PC-3 (cell line): ENCODE results near the gene SRRT.
"Not testable (repeated sequence)": the region's sequence is repeated elsewhere in the genome, so short reads cannot be mapped to it uniquely, and the experiment has no call there.

Experiments used
- CTCF ChIP-seq: fragments of 300-600 bp; sonication (generic); conservative IDR thresholded peaks from 2 replicates; pipeline ENCODE4 v1.5.1; 2017; ENCODE audit warnings: antibody characterized with exemption, low read depth, mild to moderate bottlenecking, low read length
- EZH2 ChIP-seq: fragments of 300-600 bp; sonication (generic); IDR thresholded peaks from one replicate; pipeline ENCODE4 v1.6.1; 2017; ENCODE audit warnings: antibody characterized with exemption, mild to moderate bottlenecking, low read length; ENCODE audit not compliant: unreplicated experiment
- EZH2phosphoT487 ChIP-seq: fragments of 300-600 bp; sonication (generic); IDR thresholded peaks from 2 replicates; pipeline ENCODE4 v1.6.1; 2018; ENCODE audit warnings: mild to moderate bottlenecking, antibody characterized with exemption, low read length, borderline replicate concordance

- TF ChIP-seq CTCF, EZH2phosphoT487, EZH2: not testable (repeated sequence)
Observed at GRCh38 chr7:100910443-100910842, 35.5 kb downstream of the SRRT start.
